Measurements from ENCODE around the gene NYAP1.
"Not testable (repeated sequence)": the region's sequence is repeated elsewhere in the genome, so short reads cannot be mapped to it uniquely, and the experiment has no call there.

The NYAP1 gene

GRCh38 chr7:100483722-100484672 is at the start of gene NYAP1:
Gene NYAP1, plus strand, starts transcription at chr7:100483927. Its CDS starts 1,385 bp downstream, at chr7:100485312.
- DNase-seq = no peak

- DNase-seq = no peak
Observed at GRCh38 chr7:100434297-100435144, 49.2 kb upstream of the NYAP1 start.

- DNase-seq = peak; percentile 19
Observed at GRCh38 chr7:100435401-100436304, 48.1 kb upstream of the NYAP1 start.

- DNase-seq = no peak
Observed at GRCh38 chr7:100437150-100438100, 46.3 kb upstream of the NYAP1 start.

GRCh38 chr7:100438172-100438571 is 45.6 kb upstream of the NYAP1 start:
- no peak for DNase-seq

- not testable (repeated sequence) for DNase-seq
Observed at GRCh38 chr7:100438731-100439130, 45.0 kb upstream of the NYAP1 start.

GRCh38 chr7:100439244-100439643 is 44.5 kb upstream of the NYAP1 start:
- not testable (repeated sequence) for DNase-seq

- no peak for DNase-seq
Observed at GRCh38 chr7:100441641-100442535, 41.8 kb upstream of the NYAP1 start.

- DNase-seq = no peak
Observed at GRCh38 chr7:100443096-100443840, 40.5 kb upstream of the NYAP1 start.

GRCh38 chr7:100444311-100445278 is 39.1 kb upstream of the NYAP1 start:
- peak; percentile 78 for DNase-seq

- no peak for DNase-seq
Observed at GRCh38 chr7:100446040-100446439, 37.7 kb upstream of the NYAP1 start.

- not testable (repeated sequence) for DNase-seq
Observed at GRCh38 chr7:100447363-100447762, 36.4 kb upstream of the NYAP1 start.

GRCh38 chr7:100449190-100449795 is 34.4 kb upstream of the NYAP1 start:
- no peak for DNase-seq

- DNase-seq = no peak
Observed at GRCh38 chr7:100452513-100452912, 31.2 kb upstream of the NYAP1 start.

GRCh38 chr7:100453854-100454253 is 29.9 kb upstream of the NYAP1 start:
- DNase-seq = not testable (repeated sequence)

GRCh38 chr7:100455206-100455605 is 28.5 kb upstream of the NYAP1 start:
- DNase-seq = no peak

GRCh38 chr7:100456562-100456961 is 27.2 kb upstream of the NYAP1 start:
- no peak for DNase-seq

- DNase-seq = no peak
Observed at GRCh38 chr7:100457033-100457432, 26.7 kb upstream of the NYAP1 start.

Data from suppressor macrophage treated with lipopolysaccharide for 4 hours (primary cell).